HUES64 (cell line): ENCODE data around the gene GET4.

ENCODE experiments used
- H3K27ac ChIP-seq: 2 replicates; pipeline ENCODE4 v1.7.0; 2013; ENCODE audit warnings: low read depth, low read length, inconsistent platforms
- H3K27me3 ChIP-seq: 2 replicates; pipeline ENCODE4 v1.6.1; 2013; ENCODE audit warnings: mild to moderate bottlenecking, low read length; ENCODE audit not compliant: insufficient read depth
- H3K36me3 ChIP-seq: 2 replicates; pipeline ENCODE4 v1.6.1; 2013; ENCODE audit warnings: mild to moderate bottlenecking, low read length; ENCODE audit not compliant: insufficient read depth
- H3K4me1 ChIP-seq: 2 replicates; pipeline ENCODE4 v1.6.1; 2013; ENCODE audit warnings: mild to moderate bottlenecking, low read length, moderate library complexity; ENCODE audit not compliant: insufficient read depth
- H3K4me3 ChIP-seq: 2 replicates; pipeline ENCODE4 v1.5.1; 2013; ENCODE audit warnings: mild to moderate bottlenecking, low read length, moderate library complexity
- H3K9ac ChIP-seq: 2 replicates; pipeline ENCODE4 v1.6.1; 2013; ENCODE audit warnings: mild to moderate bottlenecking, low read depth, low read length
- H3K9me3 ChIP-seq: 2 replicates; pipeline ENCODE4 v1.6.1; 2013; ENCODE audit warnings: low read depth, low read length; ENCODE audit not compliant: insufficient read depth
- WGBS: fragments of 150-250, 120-280 bp; methylation state at CpG from one replicate; pipeline ENCODE4 v1.1.7; 2013; ENCODE audit warnings: missing lambda C conversion rate; 5-methylcytosine and 5-hydroxymethylcytosine counted together

Gene GET4

DNA sequence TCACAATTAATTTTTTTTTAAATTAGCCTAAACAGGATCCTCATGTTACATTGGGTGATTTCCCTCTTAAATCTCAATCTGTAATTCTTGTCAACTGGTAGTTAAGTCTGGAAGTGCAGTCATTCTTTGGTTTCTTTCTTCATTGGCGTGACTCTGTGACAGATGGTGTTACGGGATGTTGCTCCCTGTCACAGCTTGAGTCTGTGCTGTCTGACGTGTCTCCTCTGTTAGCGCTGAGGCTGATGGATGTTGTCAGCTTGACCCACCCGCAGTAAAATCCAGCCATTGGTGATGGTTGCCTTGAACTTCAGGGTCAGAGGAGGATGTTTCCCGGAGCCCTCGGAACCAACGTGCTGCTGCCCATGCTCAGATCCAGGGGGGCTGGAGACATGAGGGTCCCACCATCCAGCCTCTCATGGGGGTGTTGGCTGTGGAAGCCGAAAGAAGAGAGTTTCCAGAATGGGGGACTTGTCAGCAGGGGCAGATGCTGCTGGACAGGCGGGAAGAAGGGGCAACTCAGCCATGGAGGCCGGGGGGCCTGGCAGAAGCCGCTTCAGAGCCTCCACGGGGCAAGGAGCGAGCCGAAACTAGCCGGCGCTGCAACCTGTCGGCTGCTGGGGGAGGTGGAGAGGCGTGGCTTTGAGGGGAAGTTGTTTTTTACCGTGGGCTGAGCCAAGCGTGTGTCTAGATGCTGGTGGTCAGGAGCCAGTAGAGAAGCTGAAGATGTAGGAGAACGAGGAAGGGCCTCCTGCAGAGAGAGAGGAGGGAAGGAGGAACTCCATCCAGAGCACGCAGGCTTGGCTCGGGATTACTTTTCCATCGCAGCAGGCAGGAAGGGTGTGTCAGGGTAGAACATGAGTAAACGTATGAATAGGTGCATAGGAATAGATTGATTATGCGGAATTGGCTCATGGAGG is 40.6 kb upstream of the GET4 start:
- Histone ChIP-seq H3K4me3 (no peak overlapping the region), H3K27me3 (no peaks in the 10 kb centered on the region), H3K9me3 (no peaks in the 10 kb centered on the region), H3K27ac (no peak overlapping the region), H3K36me3 (peaks cover 32% of the 10 kb centered on the region), H3K9ac (no peak overlapping the region), H3K4me1 (peaks cover 18% of the 10 kb centered on the region)
- 90% methylated on average over 27 of the region's 27 CpGs for whole genome bisulfite sequencing

DNA sequence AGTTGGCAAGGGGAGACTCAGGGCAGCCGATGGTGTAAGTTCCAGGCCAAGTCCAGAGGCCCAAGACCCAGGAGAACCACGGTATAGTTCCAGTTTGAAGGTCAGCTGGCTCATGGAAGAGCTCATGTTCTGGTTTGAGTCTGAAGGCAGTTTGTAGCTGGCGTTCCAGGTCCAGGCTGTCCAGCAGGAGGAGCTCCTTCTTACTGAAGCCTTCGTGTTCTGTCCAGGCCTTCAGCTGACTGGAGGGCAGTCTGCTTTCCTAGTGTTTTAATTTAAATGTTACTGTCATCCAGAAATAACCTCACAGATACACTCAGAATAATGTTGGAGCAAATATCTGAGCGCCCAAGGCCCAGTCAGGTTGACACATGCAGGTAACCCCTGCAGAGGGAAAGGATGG is 39.9 kb upstream of the GET4 start:
- H3K27ac ChIP-seq: no peak overlapping the region
- no peak overlapping the region for H3K9ac ChIP-seq
- H3K36me3 ChIP-seq: peaks cover 34% of the 10 kb centered on the region
- no peak overlapping the region for H3K4me3 ChIP-seq
- H3K4me1 ChIP-seq: peaks cover 16% of the 10 kb centered on the region
- no peaks in the 10 kb centered on the region for H3K27me3 ChIP-seq
- no peaks in the 10 kb centered on the region for H3K9me3 ChIP-seq
- WGBS: 86% methylated on average over 4 of the region's 5 CpGs

DNA sequence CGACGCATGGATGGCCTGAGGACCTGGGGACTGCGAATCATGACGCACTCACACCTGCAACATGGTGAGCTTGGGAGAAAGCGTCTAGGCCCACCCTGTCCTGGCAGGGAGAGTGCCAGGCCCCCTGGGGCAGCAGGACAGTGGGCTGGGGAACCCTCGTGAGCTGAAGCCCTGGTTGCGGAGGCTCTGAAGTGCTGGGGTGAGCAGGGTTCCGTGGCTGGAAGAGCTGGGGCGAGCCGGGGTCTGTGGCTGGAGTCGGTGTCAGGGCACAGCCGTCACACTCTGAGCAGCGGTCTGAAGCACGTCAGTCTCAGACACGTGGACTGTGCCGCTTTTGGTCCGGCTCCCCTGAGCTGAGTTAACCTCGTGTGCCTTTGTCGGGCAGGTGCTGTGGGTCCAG is 39.4 kb upstream of the GET4 start:
- H3K27ac ChIP-seq: no peak overlapping the region
- H3K4me3 ChIP-seq: no peak overlapping the region
- H3K27me3 ChIP-seq: no peaks in the 10 kb centered on the region
- no peaks in the 10 kb centered on the region for H3K9me3 ChIP-seq
- no peak overlapping the region for H3K9ac ChIP-seq
- H3K36me3 ChIP-seq: peaks cover 39% of the 10 kb centered on the region
- WGBS: 95% methylated on average over 19 of the region's 19 CpGs
- peaks cover 11% of the 10 kb centered on the region for H3K4me1 ChIP-seq

DNA sequence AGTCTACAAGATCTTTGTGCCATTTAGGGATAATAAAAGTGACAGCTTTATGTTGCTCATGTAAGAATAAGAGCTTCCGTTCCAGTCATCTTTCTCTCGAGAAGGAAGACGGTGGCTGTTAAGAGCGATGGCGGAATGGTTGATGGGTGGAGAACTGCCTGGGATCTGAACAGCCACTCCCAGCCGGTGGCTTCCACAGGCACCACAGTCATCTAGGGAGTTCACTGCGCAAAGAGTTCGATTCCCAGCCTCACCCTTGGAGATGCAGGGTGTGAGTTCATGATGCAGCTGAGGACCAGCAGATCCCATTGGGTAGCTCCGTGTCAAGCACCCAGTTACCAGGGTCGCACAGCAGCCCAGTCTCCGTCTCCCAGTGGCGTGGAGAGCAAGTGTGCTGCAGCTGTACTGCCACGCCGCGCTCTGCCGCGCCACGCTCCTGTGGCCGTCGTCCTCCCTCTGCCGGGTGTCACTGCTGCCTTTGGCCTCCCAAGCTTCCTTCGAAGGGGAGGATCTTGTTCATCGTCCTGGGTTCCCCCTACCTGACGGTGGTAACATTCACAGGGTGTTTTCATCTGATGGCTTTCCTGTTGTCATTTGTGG is 36.3 kb upstream of the GET4 start:
- no peaks in the 10 kb centered on the region for H3K27me3 ChIP-seq
- H3K4me3 ChIP-seq: no peak overlapping the region
- H3K36me3 ChIP-seq: peaks cover 62% of the 10 kb centered on the region
- H3K27ac ChIP-seq: no peak overlapping the region
- H3K9me3 ChIP-seq: no peaks in the 10 kb centered on the region
- WGBS: 94% methylated on average over 24 of the region's 24 CpGs
- H3K9ac ChIP-seq: no peak overlapping the region
- H3K4me1 ChIP-seq: no peaks in the 10 kb centered on the region

DNA sequence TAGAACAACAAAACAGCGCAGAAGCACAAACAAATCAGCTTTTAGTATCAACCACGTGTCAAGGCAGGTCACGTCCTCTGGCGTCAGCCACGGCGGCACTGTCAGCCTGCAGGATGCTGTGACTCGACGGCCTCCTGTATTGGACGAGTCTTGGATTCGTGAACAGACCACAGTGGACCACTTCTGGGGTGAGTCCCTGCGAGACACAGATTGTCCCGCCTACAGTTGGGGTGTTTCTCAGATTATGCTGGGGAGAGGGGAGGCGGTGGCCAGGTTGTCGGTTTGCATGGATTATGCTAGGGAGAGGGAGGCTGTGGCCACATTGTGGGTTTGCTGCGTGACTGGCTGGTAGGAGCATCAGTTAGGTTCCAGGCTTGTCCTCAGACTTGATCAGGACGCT is 34.4 kb upstream of the GET4 start:
- no peaks in the 10 kb centered on the region for H3K4me1 ChIP-seq
- WGBS: 94% methylated on average over 16 of the region's 16 CpGs
- no peaks in the 10 kb centered on the region for H3K9me3 ChIP-seq
- H3K36me3 ChIP-seq: peaks cover 76% of the 10 kb centered on the region
- 0 out of 2 replicates have a peak overlapping the region, but pooled peaks have one; percentile 13 for H3K9ac ChIP-seq
- H3K27ac ChIP-seq: no peak overlapping the region
- H3K4me3 ChIP-seq: no peak overlapping the region
- no peaks in the 10 kb centered on the region for H3K27me3 ChIP-seq

DNA sequence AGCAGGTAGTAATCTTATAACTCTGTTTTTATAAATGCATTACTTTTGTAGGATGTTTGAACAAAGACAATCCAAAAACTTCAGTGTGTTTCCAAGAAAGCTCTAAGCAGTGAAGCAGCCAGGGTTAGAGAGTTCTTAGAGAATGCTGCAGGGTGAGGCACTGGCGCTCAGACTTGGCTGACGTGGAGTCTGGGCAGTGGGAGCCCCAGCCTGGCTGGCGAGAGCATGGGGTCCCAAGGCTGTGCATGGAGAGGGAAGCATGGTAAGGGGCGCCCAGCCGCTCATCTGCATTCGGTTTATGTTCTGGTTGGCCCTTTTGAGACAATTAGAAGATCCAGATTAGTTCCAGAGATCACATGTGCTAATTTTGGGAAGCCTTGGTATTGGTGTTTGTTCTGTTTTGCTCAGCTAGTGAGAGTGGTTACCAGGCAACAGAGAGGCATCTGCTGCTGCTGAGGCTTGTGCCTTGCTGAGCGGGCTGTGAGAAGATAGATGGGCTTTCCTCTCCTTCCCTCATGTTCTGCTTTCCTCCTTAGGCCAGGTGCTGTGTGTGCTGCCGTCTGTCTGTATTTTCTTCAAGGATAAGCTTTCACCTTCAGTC is 33.8 kb upstream of the GET4 start:
- Histone ChIP-seq H3K9ac (0 out of 2 replicates have a peak overlapping the region, but pooled peaks have one; percentile 13), H3K4me1 (no peaks in the 10 kb centered on the region), H3K9me3 (no peaks in the 10 kb centered on the region), H3K4me3 (no peak overlapping the region), H3K27ac (no peak overlapping the region), H3K36me3 (peaks cover 75% of the 10 kb centered on the region), H3K27me3 (no peaks in the 10 kb centered on the region)
- 95% methylated on average over 8 of the region's 8 CpGs for WGBS

DNA sequence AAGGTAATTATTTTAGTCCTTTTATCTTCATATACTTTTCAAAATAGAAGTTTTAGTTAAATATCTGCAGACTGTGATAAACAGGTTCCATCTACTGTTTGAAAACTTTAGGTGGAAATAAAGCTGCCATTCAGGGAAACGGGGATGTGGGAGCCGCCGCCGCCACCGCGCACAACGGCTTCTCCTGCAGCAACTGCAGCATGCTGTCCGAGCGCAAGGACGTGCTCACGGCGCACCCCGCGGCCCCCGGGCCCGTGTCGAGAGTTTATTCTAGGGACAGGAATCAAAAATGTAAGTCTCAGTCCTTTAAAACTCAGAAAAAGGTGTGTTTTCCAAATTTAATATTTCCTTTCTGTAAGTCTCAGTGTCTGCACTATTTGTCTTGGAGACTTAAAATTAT is 33.1 kb upstream of the GET4 start:
- Histone ChIP-seq H3K9me3 (no peaks in the 10 kb centered on the region), H3K9ac (no peak overlapping the region), H3K4me1 (no peaks in the 10 kb centered on the region), H3K27ac (no peak overlapping the region), H3K27me3 (no peaks in the 10 kb centered on the region), H3K36me3 (peaks cover 74% of the 10 kb centered on the region), H3K4me3 (no peak overlapping the region)
- WGBS: 94% methylated on average over 17 of the region's 17 CpGs

DNA sequence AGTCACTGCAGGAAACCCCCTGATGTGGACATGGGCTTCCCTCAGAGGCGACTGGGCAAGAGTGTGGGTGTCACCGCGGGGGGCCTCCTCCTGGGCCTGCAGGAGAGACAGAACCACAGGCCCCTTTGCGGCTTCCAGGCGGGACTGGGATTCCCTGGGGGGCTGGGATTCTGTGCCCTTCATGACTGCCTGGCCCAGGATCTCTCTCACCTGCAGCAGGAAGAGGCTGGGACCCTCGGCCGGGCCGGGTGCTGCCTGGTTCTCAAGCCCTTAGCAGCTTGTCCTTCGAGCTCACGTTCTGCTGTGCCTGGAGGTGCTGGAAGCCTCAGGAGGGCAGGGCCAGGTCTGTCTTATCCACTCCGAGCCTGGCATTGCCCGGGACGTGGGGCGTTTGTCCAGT is 32.3 kb upstream of the GET4 start:
- Histone ChIP-seq H3K27me3 (no peaks in the 10 kb centered on the region), H3K27ac (no peak overlapping the region), H3K36me3 (peaks cover 75% of the 10 kb centered on the region), H3K9me3 (no peaks in the 10 kb centered on the region), H3K4me3 (no peak overlapping the region), H3K4me1 (no peaks in the 10 kb centered on the region), H3K9ac (no peak overlapping the region)
- WGBS: 91% methylated on average over 14 of the region's 14 CpGs

DNA sequence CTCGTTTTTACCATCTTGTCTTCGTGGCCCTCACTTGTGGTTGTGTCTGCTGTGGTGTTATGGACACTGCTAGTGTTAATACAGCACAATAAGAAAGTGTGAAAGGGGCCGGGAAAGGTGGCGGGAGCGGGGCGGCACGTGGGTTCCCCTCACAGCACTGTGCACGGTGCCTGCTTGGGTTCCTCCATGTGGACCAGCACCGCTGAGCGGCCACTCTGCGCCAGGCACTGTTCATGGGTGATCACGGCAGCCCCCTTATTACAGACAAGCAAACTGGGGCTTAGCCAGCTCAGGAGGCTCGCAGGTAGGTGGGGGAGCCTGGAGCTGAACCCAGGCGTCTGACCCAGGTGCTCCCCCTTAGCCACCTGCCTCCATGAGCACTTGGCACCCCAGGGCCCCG is 31.8 kb upstream of the GET4 start:
- no peak overlapping the region for H3K27ac ChIP-seq
- no peak overlapping the region for H3K4me3 ChIP-seq
- no peaks in the 10 kb centered on the region for H3K4me1 ChIP-seq
- WGBS: 93% methylated on average over 15 of the region's 15 CpGs
- H3K9me3 ChIP-seq: no peaks in the 10 kb centered on the region
- no peak overlapping the region for H3K9ac ChIP-seq
- H3K27me3 ChIP-seq: no peaks in the 10 kb centered on the region
- peaks cover 76% of the 10 kb centered on the region for H3K36me3 ChIP-seq

DNA sequence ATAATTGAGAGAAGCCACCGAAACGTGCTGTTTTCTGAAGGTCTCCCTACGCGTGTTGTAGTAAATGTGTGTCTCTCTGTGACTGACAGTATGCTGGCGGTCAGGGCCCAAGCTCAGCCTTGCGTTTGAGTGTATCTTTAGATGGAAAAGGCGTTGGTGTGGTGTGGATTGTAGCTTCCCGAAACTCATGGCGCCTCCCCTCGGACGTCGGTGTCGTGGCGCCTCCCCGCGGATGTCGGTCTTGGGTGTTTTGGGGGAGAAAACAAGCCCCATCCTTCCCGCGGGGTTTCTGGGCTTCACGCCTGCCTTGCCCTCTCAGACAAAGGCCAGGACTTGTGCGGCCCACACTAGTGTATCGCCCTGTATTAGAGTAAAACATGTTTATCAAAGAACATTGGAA is 31.3 kb upstream of the GET4 start:
- H3K36me3 ChIP-seq: peaks cover 77% of the 10 kb centered on the region
- H3K27ac ChIP-seq: no peak overlapping the region
- no peaks in the 10 kb centered on the region for H3K4me1 ChIP-seq
- no peaks in the 10 kb centered on the region for H3K27me3 ChIP-seq
- 94% methylated on average over 22 of the region's 22 CpGs for WGBS
- H3K9ac ChIP-seq: no peak overlapping the region
- H3K9me3 ChIP-seq: no peaks in the 10 kb centered on the region
- H3K4me3 ChIP-seq: no peak overlapping the region

DNA sequence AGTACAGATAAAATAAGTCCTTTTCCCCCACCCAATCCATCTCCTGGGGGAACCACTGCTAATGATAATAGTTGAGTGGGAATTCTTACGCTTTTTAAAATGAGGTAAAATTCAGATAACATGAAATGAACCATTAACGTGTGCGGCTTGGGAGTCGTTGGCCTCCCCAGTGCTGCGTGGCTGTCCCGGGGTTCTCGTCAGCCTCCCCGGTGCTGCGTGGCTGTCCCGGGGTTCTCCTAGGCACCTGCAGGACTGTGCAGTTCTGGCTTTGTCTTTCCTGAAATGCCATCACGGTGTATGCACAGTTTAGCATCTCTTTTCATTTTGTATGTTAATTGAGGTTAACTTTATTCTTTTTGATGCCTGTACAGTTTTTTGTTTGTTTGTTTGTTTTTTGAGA is 30.6 kb upstream of the GET4 start:
- peaks cover 78% of the 10 kb centered on the region for H3K36me3 ChIP-seq
- H3K9me3 ChIP-seq: no peaks in the 10 kb centered on the region
- 98% methylated on average over 11 of the region's 11 CpGs for WGBS
- no peaks in the 10 kb centered on the region for H3K27me3 ChIP-seq
- H3K27ac ChIP-seq: no peak overlapping the region
- no peak overlapping the region for H3K9ac ChIP-seq
- H3K4me3 ChIP-seq: no peak overlapping the region
- no peaks in the 10 kb centered on the region for H3K4me1 ChIP-seq
